Neuronal stem cell (in vitro differentiated cells): ENCODE results near the gene MRPS11.
A peak's percentile ranks its signal among the peaks of the same experiment; 100 is the strongest.

Experiments used
- DNase-seq: peaks from one replicate; pipeline ENCODE4 v3.0.0-alpha.2; 2013; ENCODE audit warnings: low spot score
- H2AFZ ChIP-seq: one replicate; pipeline ENCODE4 v1.6.1; 2013; ENCODE audit warnings: mild to moderate bottlenecking, low read length, inconsistent platforms
- H2AK5ac ChIP-seq: 2 replicates; pipeline ENCODE4 v1.6.1; 2013; ENCODE audit warnings: low read depth, mild to moderate bottlenecking, inconsistent platforms, low read length, moderate library complexity, mixed read lengths
- H2BK120ac ChIP-seq: 2 replicates; pipeline ENCODE4 v1.6.1; 2013; ENCODE audit warnings: low read depth, mild to moderate bottlenecking, inconsistent platforms, low read length, moderate library complexity, mixed read lengths
- H2BK12ac ChIP-seq: one replicate; pipeline ENCODE4 v1.6.1; 2013; ENCODE audit warnings: low read length, inconsistent platforms
- H2BK15ac ChIP-seq: 2 replicates; pipeline ENCODE4 v1.6.1; 2013; ENCODE audit warnings: mild to moderate bottlenecking, low read length, inconsistent platforms, mixed read lengths
- H2BK5ac ChIP-seq: one replicate; pipeline ENCODE4 v1.6.1; 2013; ENCODE audit warnings: inconsistent platforms, mild to moderate bottlenecking, low read length, moderate library complexity
- H3K14ac ChIP-seq: one replicate; pipeline ENCODE4 v1.6.1; 2013; ENCODE audit warnings: low read length, inconsistent platforms
- H3K18ac ChIP-seq: 2 replicates; pipeline ENCODE4 v1.6.1; 2013; ENCODE audit warnings: low read length, inconsistent platforms
- H3K23ac ChIP-seq: 2 replicates; pipeline ENCODE4 v1.6.1; 2013; ENCODE audit warnings: low read depth, mild to moderate bottlenecking, mixed read lengths, low read length, inconsistent platforms; ENCODE audit not compliant: poor library complexity
- H3K27ac ChIP-seq: replicated peaks from 3 replicates; pipeline ENCODE4 v1.5.1; 2013; ENCODE audit warnings: low read length, inconsistent platforms
- H3K27me3 ChIP-seq, 3 experiments: 2 replicates each; pipeline ENCODE4 v1.6.1; 2013; ENCODE audit warnings: low read length in 3 of 3, mild to moderate bottlenecking in 2 of 3, inconsistent platforms in 1 of 3, low read depth in 1 of 3, mixed read lengths in 1 of 3, moderate library complexity in 1 of 3; ENCODE audit not compliant: control insufficient read depth in 3 of 3, insufficient read depth in 3 of 3
- H3K36me3 ChIP-seq, 2 donors: replicated peaks in 1 of 2; 2 replicates each; pipeline ENCODE4 v1.6.1; 2013; ENCODE audit warnings: low read length in 2 of 2; ENCODE audit not compliant: control insufficient read depth in 2 of 2, insufficient read depth in 2 of 2
- H3K4ac ChIP-seq: 2 replicates; pipeline ENCODE4 v1.6.1; 2013; ENCODE audit warnings: inconsistent platforms, mild to moderate bottlenecking, low read length, moderate library complexity
- H3K4me1 ChIP-seq, 2 donors: 1 replicate in 1 of 2; 2 replicates in 1 of 2; pipeline ENCODE4 v1.6.1; 2013; ENCODE audit warnings: low read length in 2 of 2, low read depth in 1 of 2; ENCODE audit not compliant: control insufficient read depth in 2 of 2, insufficient read depth in 1 of 2
- H3K4me2 ChIP-seq: one replicate; pipeline ENCODE4 v1.6.1; 2013; ENCODE audit warnings: mild to moderate bottlenecking, low read length, inconsistent platforms; ENCODE audit not compliant: insufficient read depth, poor library complexity, severe bottlenecking
- H3K4me3 ChIP-seq, 2 donors: 2 replicates each; pipeline ENCODE4 v1.5.1; 2013; ENCODE audit warnings: low read length in 2 of 2, mild to moderate bottlenecking in 2 of 2, inconsistent platforms in 1 of 2, moderate library complexity in 1 of 2
- H3K79me1 ChIP-seq: one replicate; pipeline ENCODE4 v1.6.1; 2013; ENCODE audit warnings: low read depth, mild to moderate bottlenecking, inconsistent platforms, low read length, moderate library complexity
- H3K9ac ChIP-seq: one replicate; pipeline ENCODE4 v1.6.1; 2013; ENCODE audit warnings: mild to moderate bottlenecking, low read depth, low read length, inconsistent platforms; ENCODE audit not compliant: poor library complexity
- H3K9me3 ChIP-seq, 2 donors: replicated peaks in 1 of 2; 2 replicates each; pipeline versions ENCODE3 to v1.6.1; 2013; ENCODE audit warnings: low read length in 2 of 2, mild to moderate bottlenecking in 2 of 2, inconsistent platforms in 1 of 2, low read depth in 1 of 2, mixed read lengths in 1 of 2, moderate library complexity in 1 of 2; ENCODE audit not compliant: control insufficient read depth in 2 of 2, insufficient read depth in 1 of 2
- H4K8ac ChIP-seq: one replicate; pipeline ENCODE4 v1.6.1; 2013; ENCODE audit warnings: low read depth, mild to moderate bottlenecking, inconsistent platforms, low read length, moderate library complexity
- H4K91ac ChIP-seq: one replicate; pipeline ENCODE4 v1.6.1; 2013; ENCODE audit warnings: low read length, low read depth, mild to moderate bottlenecking, inconsistent platforms; ENCODE audit not compliant: poor library complexity
- WGBS, 2 donors: extraction: QIAGEN DNeasy Blood & Tissue Kit; methylation state at CpG; one replicate each; pipeline ENCODE4 v1.1.7; 2013; ENCODE audit warnings: missing lambda C conversion rate in 2 of 2, mixed read lengths in 1 of 2; ENCODE audit not compliant: insufficient read length in 2 of 2, insufficient replicate concordance in 1 of 2; ENCODE audit errors: extremely low coverage in 2 of 2; 5-methylcytosine and 5-hydroxymethylcytosine counted together

The MRPS11 gene

GRCh38 chr15:88490036-88490435, 22.5 kb downstream of the MRPS11 start:
- Histone ChIP-seq H2BK120ac (peak overlapping the region; percentile 11), H3K23ac (no peak overlapping the region), H3K14ac (no peak overlapping the region), H3K9ac (no peak overlapping the region), H2BK5ac (peak overlapping the region; percentile 70), H3K4ac (no peak overlapping the region), H2BK15ac (no peak overlapping the region), H3K27ac (no peak overlapping the region), H3K4me1 (peaks cover 9 to 18% of the 10 kb centered on the region in 2 donors), H2BK12ac (peak overlapping the region; percentile 25), H3K18ac (no peak overlapping the region), H3K36me3 (no peaks in the 10 kb centered on the region), H4K91ac (no peak overlapping the region), H3K9me3 (no peaks in the 10 kb centered on the region), H3K79me1 (no peaks in the 10 kb centered on the region), H3K27me3 (no peaks in the 10 kb centered on the region), H3K4me3 (no peak overlapping the region), H2AFZ (no peak overlapping the region), H2AK5ac (no peak overlapping the region), H4K8ac (no peak overlapping the region), H3K4me2 (no peak overlapping the region)
- no peak for DNase-seq
- no CpG with 5 or more reads among the region's 3 CpGs for WGBS, 2 donors

- no CpG with 5 or more reads among the region's 10 CpGs for WGBS, 2 donors
- Histone ChIP-seq H3K14ac (no peak overlapping the region), H3K79me1 (no peaks in the 10 kb centered on the region), H2AFZ (no peak overlapping the region), H4K8ac (no peak overlapping the region), H3K4me2 (no peak overlapping the region), H3K9me3 (no peaks in the 10 kb centered on the region), H3K4ac (no peak overlapping the region), H2BK120ac (no peak overlapping the region), H3K4me3 (no peak overlapping the region), H2BK12ac (peak overlapping the region; percentile 52), H2AK5ac (no peak overlapping the region), H4K91ac (no peak overlapping the region), H2BK5ac (no peak overlapping the region), H3K9ac (no peak overlapping the region), H3K36me3 (no peaks in the 10 kb centered on the region), H2BK15ac (no peak overlapping the region), H3K18ac (peak overlapping the region; percentile 11), H3K27ac (no peak overlapping the region), H3K27me3 (no peaks in the 10 kb centered on the region), H3K4me1 (peaks cover 6 to 11% of the 10 kb centered on the region in 2 donors), H3K23ac (no peak overlapping the region)
- DNase-seq: no peak
Measured at GRCh38 chr15:88491158-88491557, 23.6 kb downstream of the MRPS11 start.

- no peak overlapping the region for H3K27ac ChIP-seq
- H3K4me1 ChIP-seq: peaks cover 0 to 1% of the 10 kb centered on the region in 2 donors
- H3K9me3 ChIP-seq: no peaks in the 10 kb centered on the region
- no peak overlapping the region for H3K23ac ChIP-seq
- DNase-seq: no peak
- no peaks in the 10 kb centered on the region for H3K27me3 ChIP-seq
- no peaks in the 10 kb centered on the region for H3K36me3 ChIP-seq
- H2BK5ac ChIP-seq: no peak overlapping the region
- H3K4ac ChIP-seq: no peak overlapping the region
- no peak overlapping the region for H3K9ac ChIP-seq
- H2AFZ ChIP-seq: no peak overlapping the region
- H2AK5ac ChIP-seq: no peak overlapping the region
- H2BK15ac ChIP-seq: no peak overlapping the region
- H3K79me1 ChIP-seq: no peaks in the 10 kb centered on the region
- no peak overlapping the region for H4K91ac ChIP-seq
- H3K4me3 ChIP-seq: no peak overlapping the region
- H3K4me2 ChIP-seq: no peak overlapping the region
- H2BK120ac ChIP-seq: no peak overlapping the region
- no peak overlapping the region for H3K18ac ChIP-seq
- no CpG with 5 or more reads among the region's 10 CpGs for WGBS, 2 donors
- H4K8ac ChIP-seq: no peak overlapping the region
- no peak overlapping the region for H2BK12ac ChIP-seq
- H3K14ac ChIP-seq: no peak overlapping the region
Measured at GRCh38 chr15:88493844-88494243, 26.3 kb downstream of the MRPS11 start.

- Histone ChIP-seq H3K4me1 (peaks cover 0 to 4% of the 10 kb centered on the region in 2 donors), H3K9ac (no peak overlapping the region), H3K27me3 (no peaks in the 10 kb centered on the region), H4K91ac (no peak overlapping the region), H2BK12ac (no peak overlapping the region), H3K9me3 (no peaks in the 10 kb centered on the region), H3K18ac (no peak overlapping the region), H2BK15ac (no peak overlapping the region), H3K14ac (no peak overlapping the region), H3K4me2 (no peak overlapping the region), H3K4ac (no peak overlapping the region), H3K4me3 (peak overlapping the region in 1 of 2 donors; percentile 6), H4K8ac (no peak overlapping the region), H2BK5ac (no peak overlapping the region), H3K27ac (no peak overlapping the region), H3K36me3 (peaks cover 0 to 2% of the 10 kb centered on the region in 2 donors), H3K79me1 (no peaks in the 10 kb centered on the region), H2AK5ac (no peak overlapping the region), H2BK120ac (no peak overlapping the region), H2AFZ (no peak overlapping the region), H3K23ac (no peak overlapping the region)
- no CpG with 5 or more reads among the region's 11 CpGs for WGBS, 2 donors
- no peak for DNase-seq
Measured at GRCh38 chr15:88497109-88497765, 29.7 kb downstream of the MRPS11 start.
